ENCODE results near the gene IRF9. TPM values are rescaled to one million over a fixed set of nuclear protein-coding genes. Genes with fewer than 3 reads are reported as not detected.

The IRF9 gene
- total and polyA plus RNA-seq, 2 of the 13 experiments (the other 11 are each of a cell fraction or from before 2014, with no cell fraction given): 14.9 to 49.7 TPM

- TF ChIP-seq MAFG (CRISPR knock-in tag; IDR thresholded peaks at IDR 0.05) (no peak), GABPA (IDR thresholded peaks at IDR 0.05; ENCODE audit: low read depth, low read length) (no peak), GABPA (CRISPR knock-in tag; IDR thresholded peaks at IDR 0.05; ENCODE audit: low read depth) (no peak), YY1 (IDR thresholded peaks at IDR 0.05; ENCODE audit: insufficient read depth, insufficient replicate concordance, low read depth, low read length) (peak; percentile 42), KAT2B (IDR thresholded peaks at IDR 0.05; ENCODE audit: borderline replicate concordance, low read depth, low read length) (no peak), HNRNPL (IDR thresholded peaks at IDR 0.05; ENCODE audit: low read depth, low read length) (no peak), ZKSCAN1 (IDR thresholded peaks at IDR 0.05; ENCODE audit: low read length) (no peak), ZBTB1 (CRISPR knock-in tag; IDR thresholded peaks at IDR 0.05; ENCODE audit: borderline replicate concordance) (no peak), HNF1B (CRISPR knock-in tag; IDR thresholded peaks at IDR 0.05) (peak; percentile 87), CHD2 (IDR thresholded peaks at IDR 0.05; ENCODE audit: low read depth, low read length) (no peak), IKZF4 (CRISPR knock-in tag; IDR thresholded peaks at IDR 0.05; ENCODE audit: borderline replicate concordance, low read depth, not compliant biosample characterization) (no peak), ZNF180 (CRISPR knock-in tag; IDR thresholded peaks at IDR 0.05; ENCODE audit: borderline replicate concordance, low read depth) (no peak), ZNF558 (CRISPR knock-in tag; IDR thresholded peaks at IDR 0.05; ENCODE audit: borderline replicate concordance) (no peak), ZNF20 (CRISPR knock-in tag; IDR thresholded peaks at IDR 0.05) (no peak), HOXA5 (CRISPR knock-in tag; IDR thresholded peaks at IDR 0.05) (no peak), CENPX (CRISPR knock-in tag; IDR thresholded peaks at IDR 0.05) (no peak), CEBPB (IDR thresholded peaks at IDR 0.05; ENCODE audit: borderline replicate concordance, low read depth, low read length) (no peak), ZNF597 (CRISPR knock-in tag; IDR thresholded peaks at IDR 0.05) (no peak), TARDBP (CRISPR knock-in tag; IDR thresholded peaks at IDR 0.05) (peak; percentile 62; the same call in 1 of the 2 replicates), FOXM1 (CRISPR knock-in tag; IDR thresholded peaks at IDR 0.05) (no peak), ZNF263 (CRISPR knock-in tag; IDR thresholded peaks at IDR 0.05) (no peak), TCF7L2 (IDR thresholded peaks at IDR 0.05; ENCODE audit: low read depth, low read length) (no peak), ZNF615 (CRISPR knock-in tag; IDR thresholded peaks at IDR 0.05; ENCODE audit: borderline replicate concordance) (no peak), U2AF2 (IDR thresholded peaks at IDR 0.05; ENCODE audit: low read depth, low read length) (no peak)
- TF ChIP-seq, protein P1, sequence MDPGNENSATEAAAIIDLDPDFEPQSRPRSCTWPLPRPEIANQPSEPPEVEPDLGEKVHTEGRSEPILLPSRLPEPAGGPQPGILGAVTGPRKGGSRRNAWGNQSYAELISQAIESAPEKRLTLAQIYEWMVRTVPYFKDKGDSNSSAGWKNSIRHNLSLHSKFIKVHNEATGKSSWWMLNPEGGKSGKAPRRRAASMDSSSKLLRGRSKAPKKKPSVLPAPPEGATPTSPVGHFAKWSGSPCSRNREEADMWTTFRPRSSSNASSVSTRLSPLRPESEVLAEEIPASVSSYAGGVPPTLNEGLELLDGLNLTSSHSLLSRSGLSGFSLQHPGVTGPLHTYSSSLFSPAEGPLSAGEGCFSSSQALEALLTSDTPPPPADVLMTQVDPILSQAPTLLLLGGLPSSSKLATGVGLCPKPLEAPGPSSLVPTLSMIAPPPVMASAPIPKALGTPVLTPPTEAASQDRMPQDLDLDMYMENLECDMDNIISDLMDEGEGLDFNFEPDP (CRISPR knock-in tag; conservative IDR thresholded peaks at IDR 0.05): no peak
- TF ChIP-seq, protein P2, sequence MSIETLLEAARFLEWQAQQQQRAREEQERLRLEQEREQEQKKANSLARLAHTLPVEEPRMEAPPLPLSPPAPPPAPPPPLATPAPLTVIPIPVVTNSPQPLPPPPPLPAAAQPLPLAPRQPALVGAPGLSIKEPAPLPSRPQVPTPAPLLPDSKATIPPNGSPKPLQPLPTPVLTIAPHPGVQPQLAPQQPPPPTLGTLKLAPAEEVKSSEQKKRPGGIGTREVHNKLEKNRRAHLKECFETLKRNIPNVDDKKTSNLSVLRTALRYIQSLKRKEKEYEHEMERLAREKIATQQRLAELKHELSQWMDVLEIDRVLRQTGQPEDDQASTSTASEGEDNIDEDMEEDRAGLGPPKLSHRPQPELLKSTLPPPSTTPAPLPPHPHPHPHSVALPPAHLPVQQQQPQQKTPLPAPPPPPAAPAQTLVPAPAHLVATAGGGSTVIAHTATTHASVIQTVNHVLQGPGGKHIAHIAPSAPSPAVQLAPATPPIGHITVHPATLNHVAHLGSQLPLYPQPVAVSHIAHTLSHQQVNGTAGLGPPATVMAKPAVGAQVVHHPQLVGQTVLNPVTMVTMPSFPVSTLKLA (IDR thresholded peaks at IDR 0.05): no peak
Measured at GRCh38 chr14:24130717-24131548, 30.1 kb upstream of the IRF9 start (continued).

Data from HepG2 (cell line).